HG03342 (cell line): ENCODE data around the gene SSUH2.
"Not testable (repeated sequence)": the region's sequence is repeated elsewhere in the genome, so short reads cannot be mapped to it uniquely, and the experiment has no call there.

Experiments used
- ATAC-seq: cut with Tn5 transposase; IDR thresholded peaks from one replicate; pipeline ENCODE4 v1.9.1; 2021; ENCODE audit warnings: mild to moderate bottlenecking, moderate library complexity; ENCODE audit not compliant: unreplicated experiment

Gene SSUH2

DNA sequence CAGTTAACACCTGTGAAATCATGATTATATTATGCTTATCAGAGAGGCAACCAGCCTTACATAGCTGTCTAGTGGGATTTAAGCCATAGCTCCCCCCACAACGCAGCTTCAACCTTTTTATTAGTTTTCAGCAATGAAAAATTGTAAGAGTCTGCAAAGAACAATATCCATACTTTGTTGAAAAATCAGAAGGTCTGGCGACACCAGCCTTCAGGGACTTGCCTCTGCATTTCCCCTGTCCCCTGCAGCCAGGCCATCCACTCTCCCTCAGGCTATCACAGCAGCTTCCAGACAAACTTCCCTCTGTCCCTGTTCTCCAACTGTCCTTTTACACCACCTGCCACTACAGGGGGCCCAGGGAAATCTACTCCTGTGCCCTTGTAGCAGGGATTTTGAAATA lies 59.9 kb downstream of the SSUH2 start:
- no peak for ATAC-seq

DNA sequence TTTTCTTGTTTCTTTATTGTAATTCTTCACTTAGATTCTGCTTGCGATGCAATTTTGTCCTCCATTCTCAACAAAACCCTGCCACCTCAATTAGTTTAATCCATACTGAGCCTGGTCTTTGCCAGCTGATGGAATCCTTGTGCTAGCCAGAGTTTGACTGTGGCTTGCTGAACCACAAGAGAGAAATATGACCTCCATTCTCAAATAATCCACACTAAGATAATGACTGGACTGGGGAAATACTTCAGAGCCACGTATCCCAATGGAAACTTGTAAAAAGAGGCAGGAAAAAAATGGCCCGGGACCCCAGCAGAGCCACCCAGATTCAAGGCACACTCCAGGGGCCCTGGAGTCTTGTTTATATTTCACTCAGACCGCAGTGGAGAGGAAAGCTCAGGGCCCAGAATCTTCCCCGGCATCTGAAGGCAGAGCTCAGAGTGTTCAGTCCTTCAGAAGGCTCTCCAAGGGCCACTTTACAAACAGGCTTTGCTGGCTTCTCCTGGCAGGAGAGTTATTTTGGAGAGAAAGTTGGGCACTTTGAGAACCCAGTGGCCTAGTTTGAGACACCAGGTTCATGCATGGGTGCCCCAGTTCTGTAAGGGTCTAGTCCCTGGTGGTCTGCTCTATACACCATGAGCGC lies 62.7 kb downstream of the SSUH2 start:
- no peak for ATAC-seq

DNA sequence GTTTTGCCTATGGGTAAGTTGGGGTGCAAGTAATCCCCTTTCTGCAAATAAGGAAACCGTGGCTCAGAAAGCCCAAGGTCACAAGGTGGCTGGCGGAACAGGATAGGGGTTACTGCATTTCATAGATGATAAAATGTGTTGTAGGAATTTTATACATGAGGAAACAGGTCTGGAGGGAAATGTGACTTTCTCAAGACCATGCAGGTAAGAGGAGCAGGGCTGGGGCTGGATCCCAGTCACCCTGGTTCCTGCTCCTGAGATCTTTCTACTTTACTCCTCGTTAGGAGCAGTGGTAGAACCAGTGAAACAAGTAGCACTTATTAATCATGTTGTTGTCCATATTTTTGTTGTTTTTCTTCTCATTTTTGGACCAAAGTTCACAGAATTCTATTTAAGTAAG lies 63.2 kb downstream of the SSUH2 start:
- no peak for ATAC-seq

DNA sequence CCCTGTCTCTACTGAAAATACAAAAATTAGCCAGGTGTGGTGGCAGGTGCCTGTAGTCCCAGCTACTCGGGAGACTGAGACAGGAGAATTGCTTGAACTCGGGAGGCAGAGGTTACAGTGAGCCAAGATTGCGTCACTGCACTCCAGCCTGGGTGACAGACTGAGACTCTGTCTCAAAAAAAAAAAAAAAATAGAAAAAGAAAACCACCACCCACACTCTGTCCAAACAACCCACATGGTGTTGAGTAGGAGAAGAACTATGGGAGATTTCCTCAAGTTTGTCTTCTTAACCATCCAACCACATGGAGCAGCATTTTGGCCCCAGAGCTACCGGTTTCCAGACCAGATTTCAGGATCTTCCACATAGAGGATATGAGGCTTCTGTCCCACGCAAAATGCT lies 64.2 kb downstream of the SSUH2 start:
- ATAC-seq = not testable (repeated sequence)

DNA sequence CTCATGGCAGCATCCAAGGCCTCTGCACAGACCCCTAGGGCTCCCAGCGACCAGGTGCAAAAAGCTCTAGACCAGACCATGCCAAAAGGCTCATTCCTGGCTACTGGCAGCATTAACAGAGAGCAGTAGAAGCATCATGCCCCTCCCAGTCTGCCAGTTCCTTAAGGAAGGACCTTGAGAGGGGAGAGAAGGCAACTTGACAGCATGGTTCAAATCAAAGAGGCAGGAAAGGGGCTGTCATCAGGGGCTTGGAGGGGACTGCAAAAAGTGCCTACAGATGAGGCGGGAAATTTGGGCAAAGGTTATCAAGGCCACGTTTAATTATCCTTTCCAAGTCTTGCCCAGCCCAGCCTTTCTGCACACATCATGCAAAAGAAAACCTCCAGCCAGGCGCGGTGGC lies 64.7 kb downstream of the SSUH2 start:
- no peak for ATAC-seq

DNA sequence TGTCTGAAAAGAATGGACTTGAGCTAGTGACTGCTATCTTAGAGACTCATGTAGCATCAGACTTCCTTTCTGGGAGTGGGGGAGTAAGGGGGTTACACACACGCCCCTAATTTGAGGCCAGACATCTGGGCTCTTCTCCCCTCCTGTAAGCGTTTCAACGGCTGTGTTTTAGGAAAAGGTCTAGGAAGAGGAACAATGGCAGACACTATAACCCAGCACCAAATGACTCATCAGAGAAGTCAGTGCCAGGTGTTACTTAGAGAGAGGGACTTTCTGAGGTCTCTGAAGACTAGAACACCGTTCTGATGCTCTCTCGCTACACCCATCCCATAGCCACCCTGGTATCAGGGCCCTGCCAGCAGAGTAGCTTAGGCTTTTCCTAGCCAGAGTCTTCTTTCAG lies 65.5 kb downstream of the SSUH2 start:
- ATAC-seq = peak; percentile 99

DNA sequence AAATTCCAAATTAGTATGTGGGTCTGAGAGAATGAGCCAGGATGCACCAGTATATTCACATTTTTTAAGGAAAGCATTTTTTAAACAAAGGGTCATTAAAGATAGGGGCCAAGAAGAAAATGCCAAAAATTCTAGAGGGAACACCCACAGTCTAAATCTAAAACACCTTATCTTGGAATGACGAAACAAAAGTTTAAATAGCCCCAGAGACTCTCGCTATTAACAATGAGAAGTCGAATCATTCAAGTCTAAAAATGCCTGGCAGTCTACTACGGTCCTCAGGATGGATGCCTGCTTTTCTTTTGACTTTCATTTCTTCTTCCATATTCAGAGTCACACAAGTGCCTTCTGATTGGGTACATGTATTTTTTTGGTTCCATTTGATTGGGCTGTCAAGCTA lies 66.3 kb downstream of the SSUH2 start:
- peak; percentile 21 for ATAC-seq

DNA sequence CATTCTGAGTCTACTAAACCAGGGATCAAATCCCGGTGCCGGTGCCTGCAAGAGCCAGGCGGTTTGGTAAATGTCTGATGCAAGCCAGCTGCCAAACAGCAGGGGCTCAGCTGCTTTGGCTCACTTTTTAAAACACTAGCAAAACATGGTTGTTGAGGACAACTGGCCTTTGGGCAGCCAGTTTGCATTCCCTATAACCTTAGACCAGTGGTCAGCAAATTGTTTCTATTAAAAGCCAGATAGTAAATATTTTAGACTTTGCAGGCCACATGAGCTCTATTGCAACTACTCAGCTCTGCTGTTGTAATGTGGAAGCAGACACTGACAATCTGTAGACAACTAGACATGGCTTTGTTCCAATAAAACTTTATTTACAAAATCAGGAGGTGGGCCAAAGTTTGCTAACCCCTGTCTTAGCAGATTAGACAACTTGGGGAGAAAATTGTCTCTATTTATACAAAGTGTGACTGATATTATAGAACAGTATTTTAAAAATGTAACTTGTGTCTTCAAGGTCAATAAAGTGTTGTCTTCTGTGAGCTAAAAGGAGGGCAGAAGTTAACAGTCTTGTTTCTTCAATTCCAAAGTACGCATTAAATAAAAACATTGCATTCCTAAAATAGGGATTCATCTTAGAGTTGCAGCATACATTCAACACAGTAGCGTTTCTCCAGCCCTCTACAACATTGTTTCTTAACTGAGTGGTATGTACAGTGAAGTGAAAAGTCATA lies 67.6 kb downstream of the SSUH2 start:
- no peak for ATAC-seq

DNA sequence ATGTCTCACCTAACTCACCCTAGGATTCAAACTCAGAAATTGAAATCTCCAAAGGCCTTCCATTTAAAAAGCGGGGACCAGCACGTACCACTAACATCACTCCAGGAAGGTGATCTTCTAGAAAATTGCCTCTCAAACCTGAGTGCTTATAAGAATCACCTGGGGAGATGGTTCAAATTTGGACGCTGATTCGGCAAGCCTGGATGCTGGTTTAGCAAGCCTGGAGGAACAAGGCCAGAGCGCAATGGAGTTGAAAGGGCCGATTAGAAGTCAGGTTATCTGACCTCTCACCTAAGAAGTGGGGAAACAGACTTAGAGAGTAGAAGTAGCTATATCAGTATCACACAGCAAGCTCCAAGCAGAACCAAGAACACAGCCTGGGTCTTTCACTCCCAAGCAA lies 68.2 kb downstream of the SSUH2 start:
- no peak for ATAC-seq

DNA sequence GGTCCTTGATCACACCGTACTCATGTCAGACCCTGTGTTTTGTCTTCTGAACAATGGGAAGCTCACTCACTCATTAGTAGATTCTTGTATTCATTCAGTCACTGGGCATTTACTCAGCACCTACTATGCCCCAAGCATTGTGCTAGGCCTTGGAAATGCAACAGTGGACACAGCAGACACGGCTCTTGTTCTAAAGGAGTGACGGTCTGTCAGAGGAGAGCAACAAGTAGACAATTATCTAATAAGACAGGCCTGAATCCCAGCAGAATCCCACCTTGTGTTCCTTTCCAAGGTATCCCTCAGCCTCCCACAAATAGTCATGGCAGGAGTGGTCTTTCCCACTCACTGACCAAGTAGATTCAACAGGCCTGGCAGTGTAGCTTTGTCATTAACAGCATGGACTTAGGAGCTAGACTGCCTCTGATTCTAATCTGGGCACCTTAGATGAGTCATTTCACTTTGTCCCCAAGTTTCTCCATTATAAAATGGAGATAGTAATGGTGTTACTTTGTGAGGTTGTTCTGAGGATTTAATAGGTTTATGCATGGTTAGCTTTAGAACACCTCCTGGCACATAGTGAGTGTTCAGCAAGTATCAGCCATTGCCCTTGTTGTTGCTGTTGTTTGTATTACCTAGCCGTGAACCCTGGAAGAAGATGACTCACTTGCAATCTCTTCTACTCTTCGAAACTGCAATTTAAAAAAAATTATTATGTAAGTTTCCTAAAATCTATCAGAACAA lies 69.1 kb downstream of the SSUH2 start:
- ATAC-seq = no peak

DNA sequence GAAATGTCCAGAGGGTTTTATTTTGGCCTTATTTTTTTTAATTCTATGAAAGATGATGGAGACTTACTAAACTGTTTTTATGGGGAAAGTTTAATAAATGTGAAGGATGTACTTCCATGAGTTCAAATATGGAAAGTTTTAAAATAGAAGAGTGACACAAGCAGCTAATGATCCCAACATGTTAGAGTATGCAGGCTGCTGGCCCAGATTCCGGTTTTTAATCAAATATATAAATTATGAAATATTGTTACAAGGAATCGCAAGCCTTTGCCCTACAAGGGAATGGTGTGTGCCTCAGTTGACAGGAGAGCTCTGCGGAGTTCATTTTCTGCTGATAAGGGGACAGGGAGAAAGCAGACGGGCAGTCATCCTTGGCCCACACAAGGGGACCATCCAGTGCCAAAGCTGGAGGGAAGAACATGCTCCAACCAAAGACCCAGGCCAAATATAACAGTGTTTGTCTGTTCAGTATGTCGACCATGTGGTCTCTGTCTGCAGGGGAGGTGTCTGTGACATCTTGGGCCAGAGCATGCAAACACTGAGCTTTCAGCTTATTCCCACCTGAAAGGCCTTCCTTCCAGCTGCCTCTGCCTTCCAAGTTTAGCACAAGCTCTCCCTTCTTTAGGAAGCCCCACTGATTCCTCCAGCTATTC lies 69.8 kb downstream of the SSUH2 start:
- ATAC-seq = no peak

DNA sequence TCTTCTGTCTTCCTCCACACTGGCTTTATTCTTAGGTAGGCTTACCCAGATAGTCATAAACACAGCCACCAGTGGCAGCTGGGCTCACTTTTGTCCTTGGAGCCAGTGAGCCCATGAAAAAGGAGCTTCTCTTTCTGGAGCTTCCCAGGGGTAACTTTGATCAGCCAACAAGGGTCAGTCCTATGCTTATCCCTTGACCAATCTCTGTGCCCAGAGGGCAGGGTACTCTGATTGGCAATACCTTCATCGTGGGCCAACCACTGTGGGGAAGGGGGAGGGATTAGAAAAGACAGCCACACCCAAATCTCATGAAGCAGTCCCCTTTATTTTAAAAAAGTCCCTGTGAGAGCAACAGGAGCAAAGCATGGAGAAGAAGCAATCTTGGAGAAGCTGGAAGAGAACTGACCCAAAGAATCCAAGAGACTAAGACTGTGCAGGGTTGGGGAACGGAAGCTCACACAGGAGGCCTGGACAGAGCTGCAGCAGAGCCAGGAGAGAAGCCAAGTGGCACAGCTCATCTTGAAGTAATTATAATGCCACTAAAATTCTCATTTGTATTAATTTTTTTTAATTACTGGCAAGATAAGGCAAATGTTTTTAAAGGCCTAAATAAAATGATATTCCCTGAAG lies 70.4 kb downstream of the SSUH2 start:
- no peak for ATAC-seq

DNA sequence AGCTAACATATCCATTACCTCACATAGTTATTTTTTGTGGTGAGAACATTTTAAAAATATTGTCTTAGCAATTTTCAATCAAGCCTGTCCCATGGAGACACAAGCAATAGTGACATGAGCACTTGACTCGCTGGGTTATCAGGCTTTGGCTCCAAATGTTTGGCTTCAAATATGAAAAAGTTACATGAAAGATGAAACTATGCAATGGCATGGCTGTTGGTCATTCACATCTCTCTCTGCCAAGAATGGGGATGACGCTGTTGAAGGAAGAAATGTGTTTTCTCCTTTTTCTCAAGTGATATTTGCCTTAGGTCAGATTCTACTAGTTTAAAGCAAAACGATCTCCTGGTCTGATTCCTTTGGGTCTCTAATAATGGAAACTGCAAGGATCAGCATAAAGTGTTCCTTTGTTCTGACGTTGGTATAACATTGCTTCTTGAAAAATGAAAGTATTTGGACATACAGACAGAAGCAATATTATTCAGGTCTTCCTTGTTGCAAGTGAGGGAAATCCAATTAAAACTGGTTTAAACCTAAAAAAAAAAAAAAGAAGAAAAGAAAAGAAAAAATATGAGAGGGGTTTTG lies 71.2 kb downstream of the SSUH2 start:
- no peak for ATAC-seq

DNA sequence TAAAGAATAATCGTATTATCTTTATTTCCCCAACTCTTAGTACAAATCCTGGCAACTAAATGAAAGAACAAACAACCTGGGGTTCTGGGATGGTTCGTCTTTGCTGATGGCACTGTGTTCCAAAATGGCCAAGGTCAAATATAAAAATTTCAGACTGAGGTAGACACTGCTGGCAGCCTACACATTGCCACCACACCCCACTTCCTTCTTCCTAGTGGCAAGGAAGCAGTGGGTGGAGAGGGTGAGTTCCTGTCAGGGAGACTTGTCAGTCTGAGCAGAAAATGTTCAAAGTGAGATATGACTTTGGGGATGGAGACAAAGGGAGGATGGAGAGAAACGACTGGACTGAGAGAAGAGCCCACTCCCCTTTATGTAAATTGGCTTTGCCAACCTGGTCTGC lies 73.3 kb downstream of the SSUH2 start:
- no peak for ATAC-seq
